Activated T-helper 9 cell treated with anti-CD3 and anti-CD28 coated beads, Interleukin-2, amount 50 U/mL, for 16 hours (primary cell): ENCODE measurements around the gene TIRAP.
"Not testable (repeated sequence)": the region's sequence is repeated elsewhere in the genome, so short reads cannot be mapped to it uniquely, and the experiment has no call there.

Experiments used
- DNase-seq: peaks from one replicate; pipeline ENCODE4 v3.0.0-alpha.2; 2020; ENCODE audit warnings: low read depth

TIRAP gene, protein sequence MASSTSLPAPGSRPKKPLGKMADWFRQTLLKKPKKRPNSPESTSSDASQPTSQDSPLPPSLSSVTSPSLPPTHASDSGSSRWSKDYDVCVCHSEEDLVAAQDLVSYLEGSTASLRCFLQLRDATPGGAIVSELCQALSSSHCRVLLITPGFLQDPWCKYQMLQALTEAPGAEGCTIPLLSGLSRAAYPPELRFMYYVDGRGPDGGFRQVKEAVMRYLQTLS

DNA sequence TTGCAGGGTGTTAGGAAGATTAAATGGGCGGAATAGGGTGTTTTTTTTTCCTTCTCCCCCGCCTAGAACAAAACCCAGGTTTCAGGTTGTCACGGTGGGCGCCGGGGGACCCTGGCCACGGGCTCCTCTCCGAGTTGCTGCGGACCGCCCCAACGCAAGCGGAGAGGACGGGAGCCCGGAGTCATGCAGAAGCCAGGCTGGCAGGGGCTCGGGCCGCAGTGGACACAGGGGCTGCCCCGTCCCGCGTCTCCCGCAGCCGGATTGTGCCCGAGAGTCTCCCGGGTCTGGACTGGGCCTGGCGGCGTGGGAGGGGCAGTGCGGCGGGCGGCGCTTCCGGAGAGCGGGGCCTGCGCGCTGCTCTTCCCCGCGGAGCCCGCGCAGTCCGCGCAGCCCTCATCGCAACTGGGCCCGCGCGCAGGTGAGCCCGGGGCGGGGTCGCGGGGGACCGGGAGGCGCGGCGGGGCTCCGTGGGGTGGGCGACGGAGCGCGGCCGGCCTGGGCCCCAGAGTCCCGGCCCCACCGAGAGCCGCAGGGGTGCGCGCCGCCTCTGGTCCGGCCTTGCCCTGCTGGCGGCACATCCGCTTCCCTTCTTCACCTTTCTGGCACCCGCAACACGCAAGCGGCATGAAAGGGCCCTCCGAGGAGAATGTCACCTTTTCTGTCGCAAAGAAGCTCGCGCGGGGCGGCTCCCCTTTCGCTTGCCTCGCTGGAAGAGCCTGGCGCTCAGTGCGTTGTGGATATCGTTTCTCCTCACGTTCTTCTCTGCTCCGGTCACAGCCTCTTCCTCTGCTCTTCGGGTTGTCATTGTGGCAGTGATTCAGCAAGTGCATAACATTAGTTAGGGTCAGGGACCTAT, at the start of gene TIRAP:
Gene TIRAP, plus strand, starts transcription at position 358 of the 856 bp plus-strand sequence. CDS start 7,802 bp downstream, outside the sequence.
- peak; percentile 46 for DNase-seq

DNA sequence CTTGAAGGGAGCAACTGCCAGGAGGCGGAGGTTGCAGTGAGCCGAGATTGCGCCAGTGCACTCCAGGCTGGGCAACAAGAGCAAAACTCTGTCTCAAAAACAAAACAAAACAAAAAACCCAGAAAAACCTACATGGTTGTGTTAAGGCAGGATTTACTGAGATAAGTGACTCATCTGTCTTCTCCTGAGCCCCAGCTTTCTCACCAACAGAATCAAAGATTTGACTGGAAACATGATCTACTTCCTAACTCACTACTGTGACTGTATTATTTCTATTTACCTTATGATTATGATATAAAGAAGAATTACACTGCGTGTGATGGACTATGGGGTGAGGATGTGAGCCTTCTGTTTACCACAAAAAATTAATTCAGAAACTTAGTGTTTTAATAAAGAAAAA, 49.5 kb upstream of the TIRAP start:
- no peak for DNase-seq

GRCh38 chr11:126246636-126247035, 36.3 kb upstream of the TIRAP start:
- DNase-seq = no peak

DNA sequence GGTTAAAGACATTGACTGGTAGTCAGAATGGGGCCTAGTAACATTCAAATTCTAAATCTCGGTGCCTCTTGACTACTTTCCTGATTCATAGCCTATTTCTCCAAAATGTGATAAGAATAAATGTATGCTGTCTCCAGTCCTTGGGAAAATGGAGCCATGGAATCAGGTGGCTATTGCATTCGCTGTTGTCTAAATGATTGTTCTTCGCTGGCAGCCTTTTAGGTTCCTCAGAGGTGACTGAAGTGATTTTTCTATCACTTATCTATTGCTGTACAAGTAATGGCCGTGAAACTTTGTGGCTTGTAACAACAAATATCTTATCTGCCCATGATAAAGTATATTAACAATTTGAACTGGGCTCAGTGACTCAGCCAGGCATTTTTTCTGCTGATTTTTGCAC, 29.6 kb upstream of the TIRAP start:
- no peak for DNase-seq

- DNase-seq = no peak
Observed at GRCh38 chr11:126254819-126255218, 28.1 kb upstream of the TIRAP start.

DNA sequence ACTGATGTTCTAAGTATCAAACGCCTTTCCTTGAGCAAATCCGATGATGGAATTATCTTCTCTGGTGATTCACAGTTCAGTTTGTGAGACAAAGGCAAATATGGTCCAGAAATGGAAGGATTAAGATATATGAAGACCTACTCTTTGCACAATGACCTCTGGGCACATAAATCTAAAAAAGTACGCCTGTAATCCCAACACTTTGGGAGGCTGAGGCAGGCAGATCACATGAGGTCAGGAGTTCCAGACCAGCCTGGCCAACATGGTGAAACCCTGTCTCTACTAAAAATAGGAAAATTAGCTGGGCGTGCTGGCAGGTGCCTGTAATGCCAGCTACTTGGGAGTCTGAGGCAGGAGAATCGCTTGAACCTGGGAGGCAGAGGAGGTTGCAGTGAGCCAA, 27.4 kb upstream of the TIRAP start:
- DNase-seq = not testable (repeated sequence)

DNA sequence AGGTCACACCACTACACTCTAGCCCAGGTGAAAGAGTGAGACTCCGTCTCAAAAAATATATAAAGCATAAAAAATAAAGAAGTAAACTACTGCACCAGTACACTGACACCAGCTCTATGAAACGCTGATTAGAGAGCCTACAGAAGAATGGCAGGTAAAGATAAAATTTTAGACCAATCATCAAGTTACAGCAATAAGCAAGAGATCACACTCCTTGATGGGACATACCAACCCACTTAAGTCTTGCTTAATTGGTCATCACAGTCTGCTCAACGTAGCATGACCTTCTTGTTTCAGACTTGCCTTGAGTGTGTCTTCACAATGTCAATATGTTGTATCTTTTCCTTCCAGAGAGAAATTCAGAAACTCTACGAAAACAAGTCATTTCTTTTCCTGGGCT, 26.7 kb upstream of the TIRAP start:
- no peak for DNase-seq

GRCh38 chr11:126257144-126257543, 25.7 kb upstream of the TIRAP start:
- no peak for DNase-seq

- no peak for DNase-seq
Observed at GRCh38 chr11:126257764-126258163, 25.1 kb upstream of the TIRAP start.

DNA sequence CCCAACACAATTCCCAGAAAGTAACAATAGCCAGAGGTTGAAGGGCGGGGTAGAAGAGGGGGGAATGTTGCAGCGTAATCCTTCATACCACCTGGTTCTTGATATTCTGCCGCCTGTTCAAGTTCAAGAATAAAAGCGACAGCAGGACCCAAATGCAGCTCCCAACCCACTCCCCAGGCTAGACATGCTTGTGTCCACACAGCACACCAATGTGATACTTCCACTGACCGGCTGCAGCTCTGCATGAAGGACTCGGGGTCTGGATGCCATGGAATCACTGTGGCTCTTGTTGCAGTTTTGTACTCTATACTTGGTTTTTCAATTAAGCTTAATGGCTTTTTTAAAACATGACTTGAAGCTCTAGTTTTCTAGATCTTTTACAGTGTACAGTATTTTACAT, 20.7 kb upstream of the TIRAP start:
- no peak for DNase-seq

DNA sequence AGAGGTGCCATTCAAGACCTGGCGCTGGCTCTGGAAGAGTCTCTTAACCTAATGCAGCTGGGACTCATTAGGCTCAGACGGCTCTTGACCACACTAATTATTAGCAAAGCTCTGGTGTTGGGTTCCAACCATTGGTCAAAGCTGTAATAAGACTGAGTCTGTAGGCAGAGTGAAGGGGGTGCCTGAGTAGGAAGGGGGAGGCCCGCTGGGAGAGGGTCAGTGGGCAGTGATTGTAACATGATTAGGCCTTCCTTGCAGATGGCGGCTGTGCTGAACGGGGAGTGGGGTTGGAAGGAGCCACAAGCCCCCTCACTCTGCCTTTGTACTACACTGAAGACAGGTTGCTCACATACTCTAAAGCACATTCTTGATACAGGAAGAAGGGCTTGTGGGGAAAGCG, 19.4 kb upstream of the TIRAP start:
- DNase-seq = no peak

- no peak for DNase-seq
Observed at GRCh38 chr11:126265811-126266210, 17.1 kb upstream of the TIRAP start.

DNA sequence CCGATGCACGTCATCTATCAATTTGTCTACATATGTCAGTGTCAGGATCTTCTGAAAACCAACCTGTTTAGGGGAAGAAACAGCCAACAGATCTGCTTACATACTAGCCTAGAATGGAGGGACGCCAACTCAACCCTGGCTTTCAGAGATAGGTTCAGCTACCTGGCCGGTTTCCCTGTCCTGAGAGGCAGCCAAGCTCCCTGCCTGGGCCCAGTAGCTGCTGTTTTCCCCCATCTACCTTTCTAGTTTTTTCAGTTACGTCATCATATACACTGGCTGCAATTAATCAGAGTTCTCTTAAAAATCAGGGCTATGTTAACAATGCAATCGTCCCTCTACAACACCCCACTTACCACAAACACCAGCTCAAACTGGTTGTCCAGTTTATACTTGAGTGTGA, 15.2 kb upstream of the TIRAP start:
- no peak for DNase-seq

- peak; percentile 2 for DNase-seq
Observed at GRCh38 chr11:126268361-126268707, 14.6 kb upstream of the TIRAP start.

GRCh38 chr11:126268708-126269579, 13.9 kb upstream of the TIRAP start, which contains the start of the genes FOXRED1 and SRPRA:
TSS of gene FOXRED1 (plus strand) at chr11:126269154. CDS start at chr11:126269207, 53 bp downstream.
TSS of gene SRPRA (minus strand) at chr11:126268895. CDS start at chr11:126268804, 91 bp downstream.
- peak; percentile 100 for DNase-seq

DNA sequence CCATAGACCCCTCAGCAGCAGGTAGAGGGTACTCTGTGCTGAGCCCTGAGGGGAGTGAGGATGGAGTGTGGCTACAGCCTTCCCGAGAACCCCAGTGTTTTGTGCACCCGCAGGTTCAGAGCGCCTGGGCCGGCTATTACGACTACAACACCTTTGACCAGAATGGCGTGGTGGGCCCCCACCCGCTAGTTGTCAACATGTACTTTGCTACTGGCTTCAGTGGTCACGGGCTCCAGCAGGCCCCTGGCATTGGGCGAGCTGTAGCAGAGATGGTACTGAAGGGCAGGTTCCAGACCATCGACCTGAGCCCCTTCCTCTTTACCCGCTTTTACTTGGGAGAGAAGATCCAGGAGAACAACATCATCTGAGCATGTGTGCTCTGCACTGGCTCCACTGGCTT, 5.6 kb upstream of the TIRAP start:
- DNase-seq = no peak

GRCh38 chr11:126277780-126278179, 5.1 kb upstream of the TIRAP start:
- no peak for DNase-seq

DNA sequence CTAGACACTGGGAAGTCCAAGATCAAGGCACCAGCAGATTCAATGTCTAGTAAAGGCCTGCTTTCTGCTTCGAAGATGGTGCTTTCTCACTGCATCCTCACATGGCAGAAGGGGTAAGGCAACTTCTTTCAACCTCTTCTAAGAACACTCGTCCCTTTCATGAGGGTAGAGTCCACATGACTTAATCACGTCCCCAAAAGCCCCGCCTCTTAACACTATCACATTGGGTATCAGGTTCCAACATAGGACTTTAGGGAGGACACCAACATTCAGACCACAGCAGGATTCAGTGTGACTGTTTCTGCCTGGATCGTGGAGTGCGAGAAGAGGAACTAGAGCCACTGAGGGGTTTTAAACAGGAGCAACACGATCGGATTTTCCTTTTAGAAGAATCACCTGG, 3.7 kb upstream of the TIRAP start:
- no peak for DNase-seq

DNA sequence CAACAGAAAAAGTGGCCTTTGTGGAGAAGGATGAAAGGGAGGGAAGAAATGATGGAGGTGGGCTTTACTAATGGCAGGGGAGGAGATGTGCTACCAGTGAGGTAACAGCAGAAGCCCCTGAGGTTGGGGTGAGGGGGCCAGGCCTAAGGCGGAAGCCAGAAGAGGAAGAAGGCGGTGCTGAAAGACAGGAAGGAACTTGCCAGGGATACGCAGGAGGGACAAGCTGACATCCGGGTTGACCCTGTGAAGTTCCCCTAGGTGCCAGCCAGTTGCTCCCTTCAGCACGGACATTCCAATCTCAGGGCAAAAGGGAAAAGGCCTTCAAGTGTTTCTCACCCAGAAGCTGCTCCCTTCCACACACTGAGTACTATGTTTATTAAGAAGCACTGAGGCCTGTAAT, 2.3 kb upstream of the TIRAP start:
- DNase-seq = no peak

DNA sequence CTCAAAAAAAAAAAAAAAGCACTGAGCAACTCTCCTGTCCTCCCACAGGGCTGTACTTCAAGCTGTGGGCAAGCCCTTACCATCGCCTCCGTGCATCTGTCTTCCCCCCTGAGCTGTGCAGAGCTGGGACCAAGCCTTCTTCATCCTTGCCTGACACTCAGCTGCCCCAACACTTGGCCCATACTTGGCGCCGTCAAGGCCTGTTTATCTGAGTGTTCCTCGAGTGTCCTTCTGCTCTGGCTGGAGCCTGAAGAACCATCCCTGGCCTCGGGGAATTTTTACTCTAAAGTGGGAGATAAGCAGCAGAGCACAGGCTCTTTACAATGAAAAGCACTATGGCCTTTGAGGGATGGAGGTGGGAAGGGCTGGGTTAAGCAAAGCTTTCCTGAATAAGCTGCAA, 1.6 kb upstream of the TIRAP start:
- DNase-seq = no peak

- DNase-seq = no peak
Observed at GRCh38 chr11:126281666-126282175, 1.2 kb upstream of the TIRAP start.

DNA sequence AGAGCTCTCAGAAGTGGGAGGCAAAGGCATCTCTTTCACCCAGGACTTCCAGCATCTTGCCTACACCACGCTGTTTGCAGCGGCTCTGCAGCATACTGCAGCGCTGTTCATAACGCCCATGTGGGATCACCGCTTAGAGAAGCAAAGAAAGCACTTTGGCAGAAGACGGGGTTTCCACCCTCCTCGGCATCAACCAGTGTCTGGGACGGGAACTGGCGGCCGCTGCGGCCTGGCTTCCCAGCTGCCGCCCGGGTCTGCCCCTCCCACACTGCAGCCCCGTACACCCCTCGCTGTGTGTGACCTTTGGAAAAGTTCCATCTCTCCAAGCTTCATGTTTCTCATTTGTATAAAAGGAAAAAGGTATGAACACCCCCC, 545 bp upstream of the TIRAP start:
- DNase-seq = no peak
